HG03565 (cell line): ENCODE results near the gene ITGAD.

Experiments used
- ATAC-seq: cut with Tn5 transposase; IDR thresholded peaks from one replicate; pipeline ENCODE4 v1.9.1; 2021; ENCODE audit warnings: mild to moderate bottlenecking, moderate library complexity; ENCODE audit not compliant: unreplicated experiment

The ITGAD gene

GRCh38 chr16:31365131-31365865, 27.8 kb upstream of the ITGAD start:
- ATAC-seq: peak; percentile 84

- ATAC-seq: no peak
These were observed 25.3 kb upstream of the ITGAD start for GRCh38 chr16:31367853-31368252.

- no peak for ATAC-seq
These were observed 22.1 kb upstream of the ITGAD start for GRCh38 chr16:31371008-31371407.

GRCh38 chr16:31371619-31372484, 21.3 kb upstream of the ITGAD start:
- ATAC-seq: no peak

- ATAC-seq: no peak
These were observed 19.9 kb upstream of the ITGAD start for GRCh38 chr16:31373235-31373634.

- ATAC-seq: no peak
These were observed 17.9 kb upstream of the ITGAD start for GRCh38 chr16:31375231-31375630.

GRCh38 chr16:31376705-31377104, 16.4 kb upstream of the ITGAD start:
- ATAC-seq: no peak

GRCh38 chr16:31377210-31377903, 15.8 kb upstream of the ITGAD start:
- no peak for ATAC-seq

GRCh38 chr16:31380201-31380600, 12.9 kb upstream of the ITGAD start:
- ATAC-seq: no peak

GRCh38 chr16:31382485-31383161, 10.5 kb upstream of the ITGAD start:
- ATAC-seq: no peak

GRCh38 chr16:31385680-31386079, 7.5 kb upstream of the ITGAD start:
- no peak for ATAC-seq

GRCh38 chr16:31386157-31386984, 6.8 kb upstream of the ITGAD start:
- peak; percentile 69 for ATAC-seq

- ATAC-seq: no peak
These were observed 4.6 kb upstream of the ITGAD start for GRCh38 chr16:31388535-31388934.

- ATAC-seq: no peak
These were observed 2.6 kb upstream of the ITGAD start for GRCh38 chr16:31390504-31391041.

- ATAC-seq: no peak
These were observed 2.5 kb downstream of the ITGAD start for GRCh38 chr16:31395647-31396046.

GRCh38 chr16:31397096-31397660, 4.0 kb downstream of the ITGAD start:
- ATAC-seq: no peak

- ATAC-seq: no peak
These were observed 4.6 kb downstream of the ITGAD start for GRCh38 chr16:31397701-31398100.

- no peak for ATAC-seq
These were observed 7.1 kb downstream of the ITGAD start for GRCh38 chr16:31400191-31400590.

GRCh38 chr16:31401436-31401835, 8.3 kb downstream of the ITGAD start:
- ATAC-seq: no peak

- no peak for ATAC-seq
These were observed 9.6 kb downstream of the ITGAD start for GRCh38 chr16:31402687-31403086.
